Myocyte (in vitro differentiated cells): ENCODE results near the gene C8B. TPM values are rescaled to one million over a fixed set of nuclear protein-coding genes. Genes with fewer than 3 reads are reported as not detected.

ENCODE experiments used
- DNase-seq: peaks from one replicate; pipeline ENCODE4 v3.0.0-alpha.2; 2012; ENCODE audit warnings: low read depth
- total RNA-seq: library from RNA; depleted of rRNA; stranded (reverse); fragments of >200 nt; gene quantifications from 2 replicates; pipeline ENCODE4 v1.2.3, GENCODE V29; 2014

Gene C8B
- total RNA-seq, 1 donor from 2014 or later: not detected

DNA sequence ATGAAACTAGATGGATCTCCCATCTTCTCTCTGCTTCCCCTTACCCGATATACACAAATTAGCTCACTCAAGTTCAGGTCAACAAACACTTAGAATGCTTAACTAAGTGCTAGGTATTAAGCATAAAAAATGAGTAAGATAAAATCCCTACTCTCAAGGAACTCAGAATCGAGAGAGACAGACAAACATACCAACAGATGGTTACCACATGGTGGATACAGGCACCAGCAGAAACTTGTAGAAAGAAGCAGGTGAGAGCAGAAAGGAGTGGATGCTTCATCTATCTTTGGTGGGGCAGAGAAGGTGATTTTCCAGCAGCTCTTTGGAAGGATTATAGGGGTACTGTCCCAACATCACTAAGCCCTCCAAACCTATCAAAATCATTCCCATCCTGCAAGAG lies 32.2 kb downstream of the C8B start:
- no peak for DNase-seq

DNA sequence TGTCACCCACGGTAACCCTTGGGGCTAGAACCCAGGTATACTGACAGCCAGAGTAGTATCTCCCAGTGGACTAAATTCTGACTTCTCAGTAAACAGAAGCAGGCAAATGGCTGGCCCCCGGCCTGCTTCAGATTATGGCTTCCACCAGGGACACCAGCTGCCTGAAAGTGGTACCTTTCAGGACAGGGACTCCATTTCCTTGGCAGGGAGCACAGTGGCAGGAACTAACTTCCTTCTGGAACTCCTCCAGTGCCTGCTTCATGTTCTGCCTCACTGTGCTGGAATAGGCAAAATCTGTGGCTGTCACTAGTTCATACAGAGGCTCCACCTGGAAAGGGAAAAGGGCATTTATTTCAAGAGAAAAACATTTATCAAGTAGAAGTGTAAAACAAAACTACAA lies 32.7 kb downstream of the C8B start:
- DNase-seq: no peak

DNA sequence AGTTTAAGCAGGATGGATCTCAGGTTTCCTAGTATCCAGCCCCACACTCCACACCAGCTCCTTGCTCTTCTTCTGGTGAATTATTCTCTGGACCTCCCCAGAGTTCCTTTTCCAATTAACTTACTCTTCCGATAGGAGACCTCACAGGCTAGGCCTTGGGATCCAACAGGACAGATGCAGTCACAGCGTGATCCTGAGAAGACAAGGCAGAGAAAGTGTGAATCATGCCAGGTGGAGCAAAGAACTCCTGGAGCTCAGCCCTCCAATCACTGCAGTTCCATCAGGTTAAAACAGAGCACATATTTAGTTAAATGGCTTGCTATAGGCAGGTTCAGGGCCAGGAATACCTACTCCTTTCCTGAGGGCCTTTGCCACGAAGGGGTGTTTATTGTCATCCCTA lies 34.1 kb downstream of the C8B start:
- DNase-seq: no peak

DNA sequence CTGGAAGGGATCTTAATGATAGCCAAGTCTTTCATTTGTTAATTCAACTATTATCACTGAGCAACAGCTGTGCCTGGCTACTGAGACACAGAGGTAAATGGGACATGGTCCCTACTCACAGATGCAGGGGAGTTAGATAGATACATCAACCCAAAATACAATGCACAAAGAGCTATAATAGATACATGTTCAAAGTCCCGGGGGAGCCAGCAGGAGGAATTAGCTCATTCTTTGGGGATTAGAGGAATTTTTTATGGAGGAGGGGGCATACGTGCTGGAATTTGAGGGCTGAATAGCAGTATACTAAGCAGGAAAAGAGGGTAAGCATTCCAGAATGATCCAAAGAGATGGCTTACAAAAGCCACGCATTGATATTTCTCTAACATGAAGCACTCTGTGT lies 34.6 kb downstream of the C8B start:
- DNase-seq: no peak

GRCh38 chr1:56929492-56929891 lies 36.3 kb downstream of the C8B start:
- DNase-seq: no peak

GRCh38 chr1:56927986-56928385 lies 37.8 kb downstream of the C8B start:
- DNase-seq: no peak

GRCh38 chr1:56927171-56927570 lies 38.6 kb downstream of the C8B start:
- no peak for DNase-seq

DNA sequence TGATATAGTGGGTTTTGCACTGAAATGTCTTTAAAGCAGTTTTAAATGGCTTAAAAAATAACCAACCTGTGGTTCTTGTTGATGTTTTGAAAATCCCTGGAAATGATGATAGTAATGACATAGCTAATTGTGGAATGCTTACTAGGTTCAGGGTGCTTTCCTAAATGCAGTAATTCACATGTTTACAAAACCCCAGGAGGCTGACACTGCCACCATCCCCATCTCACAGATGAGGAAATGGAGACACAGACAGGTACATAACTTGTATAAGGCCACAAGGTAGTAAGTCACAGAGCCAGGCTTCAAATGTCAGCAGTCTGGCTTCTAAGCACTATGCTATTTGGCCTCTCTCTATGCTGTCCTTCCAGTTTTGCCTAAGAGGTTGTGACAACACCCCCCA lies 40.6 kb downstream of the C8B start:
- DNase-seq: no peak

GRCh38 chr1:56924116-56924515 lies 41.7 kb downstream of the C8B start:
- DNase-seq: no peak

GRCh38 chr1:56923201-56923600 lies 42.6 kb downstream of the C8B start:
- no peak for DNase-seq

GRCh38 chr1:56922507-56922906 lies 43.3 kb downstream of the C8B start:
- DNase-seq: no peak

- no peak for DNase-seq
Measured at GRCh38 chr1:56922070-56922469, 43.7 kb downstream of the C8B start.

DNA sequence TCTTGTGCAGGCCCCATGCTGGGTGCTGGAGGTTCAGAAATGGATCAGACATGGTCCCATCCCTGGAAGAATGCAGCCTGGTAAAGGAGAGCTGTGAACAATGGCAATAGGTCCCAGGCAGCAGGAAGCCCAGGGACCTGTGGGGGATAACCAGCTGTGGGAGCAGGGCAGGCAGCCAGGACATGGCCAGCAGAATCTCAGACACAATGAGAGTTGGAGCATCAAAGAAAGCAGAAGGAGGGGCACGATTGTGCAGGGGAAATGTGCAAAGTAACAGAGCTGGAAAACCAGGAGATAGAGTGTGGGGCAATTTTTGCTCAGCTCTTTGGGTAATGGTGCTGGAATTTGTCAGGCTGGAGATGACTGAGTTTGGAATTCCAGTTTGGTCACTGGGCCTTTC lies 44.3 kb downstream of the C8B start:
- no peak for DNase-seq

- DNase-seq: no peak
Measured at GRCh38 chr1:56920591-56921001, 45.2 kb downstream of the C8B start.

GRCh38 chr1:56917356-56917755 lies 48.5 kb downstream of the C8B start:
- DNase-seq: no peak

- DNase-seq: no peak
Measured at GRCh38 chr1:56916630-56917029, 49.2 kb downstream of the C8B start.

GRCh38 chr1:56915960-56916359 lies 49.9 kb downstream of the C8B start:
- DNase-seq: no peak

- DNase-seq: no peak
Measured at GRCh38 chr1:56912325-56912724, 53.5 kb downstream of the C8B start.

- no peak for DNase-seq
Measured at GRCh38 chr1:56911098-56911938, 54.5 kb downstream of the C8B start.

DNA sequence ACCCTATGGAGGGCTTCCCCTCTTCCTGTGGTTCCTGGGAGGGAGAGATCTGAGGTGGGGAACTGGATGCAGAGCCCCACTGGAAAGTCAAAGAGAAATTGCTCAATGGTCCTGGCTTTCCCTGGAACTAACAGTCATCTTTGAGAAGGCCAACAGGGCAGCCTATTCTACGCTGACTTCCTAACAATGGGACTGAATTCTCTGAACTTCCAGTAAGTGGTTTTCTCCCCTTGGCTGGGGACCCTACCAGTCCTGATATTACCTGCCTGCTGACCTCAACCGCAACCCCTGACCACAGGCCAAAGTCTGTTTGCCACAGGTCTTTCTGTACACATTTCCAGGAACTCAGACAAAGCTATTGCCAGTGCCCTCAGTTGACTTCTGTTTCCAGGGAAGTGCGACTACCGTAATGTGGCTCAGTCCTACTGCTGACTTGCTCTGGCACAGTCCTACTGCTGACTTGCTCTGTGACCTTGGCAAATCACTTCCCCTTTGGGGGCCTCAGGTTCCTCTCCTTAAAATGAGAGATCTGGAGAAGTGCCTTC lies 55.3 kb downstream of the C8B start:
- no peak for DNase-seq

- DNase-seq: no peak
Measured at GRCh38 chr1:56908619-56909221, 57.1 kb downstream of the C8B start.

- DNase-seq: no peak
Measured at GRCh38 chr1:56905667-56906066, 60.1 kb downstream of the C8B start.
